ENCODE measurements around the gene MEPCE. TPM values are rescaled to one million over a fixed set of nuclear protein-coding genes. Genes with fewer than 3 reads are reported as not detected.

The MEPCE gene
- total RNA-seq, 2 experiments from 2014 or later, result 52.6 to 57.0 TPM

DNA sequence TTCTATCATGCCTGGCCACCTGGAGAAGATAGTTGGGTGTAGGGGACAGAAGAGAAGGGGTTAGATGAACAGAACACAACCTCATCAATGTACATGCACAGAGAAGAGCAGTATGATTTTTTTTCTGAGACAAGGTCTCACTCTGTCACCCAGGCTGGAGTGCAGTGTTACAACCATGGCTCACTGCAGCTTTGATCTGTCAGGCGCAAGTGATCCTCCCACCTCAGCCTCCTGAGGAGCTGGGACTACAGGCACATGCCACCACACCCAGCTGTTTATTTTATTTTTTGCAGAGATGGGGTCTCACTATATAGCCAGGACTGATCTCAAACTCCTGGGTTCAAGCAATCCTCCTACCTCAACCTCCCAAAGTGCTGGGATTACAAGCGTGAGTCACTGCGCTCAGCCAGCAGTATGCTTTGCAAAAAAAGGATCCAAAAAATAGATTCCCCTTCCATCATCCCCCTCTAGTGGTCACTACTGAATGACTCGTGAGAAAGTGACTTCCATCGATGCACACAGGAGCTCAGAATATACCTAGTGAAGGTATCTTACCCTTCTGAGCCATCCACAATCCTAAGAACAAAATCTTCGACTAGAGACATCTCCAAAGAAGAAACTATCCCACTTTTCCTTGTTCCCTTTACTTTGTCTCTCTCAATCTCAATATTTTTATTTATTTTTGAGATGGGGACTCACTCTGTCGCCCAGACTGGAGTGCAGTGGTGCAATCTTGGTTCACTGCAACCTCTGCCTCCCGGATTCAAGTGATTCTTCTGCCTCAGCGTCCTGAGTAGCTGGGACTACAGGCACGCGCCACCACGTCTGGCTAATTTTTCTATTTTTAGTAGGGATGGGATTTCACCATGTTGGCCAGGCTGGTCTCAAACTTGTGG lies 22.1 kb upstream of the MEPCE start:
- Histone ChIP-seq H3K27ac (ENCODE audit: low read depth in 1 of 2, low read length in 2 of 2) (no peak overlapping the region), H3K36me3 (ENCODE audit: insufficient read depth, low read length) (no peaks in the 10 kb centered on the region), H3K4me1 (ENCODE audit: insufficient read depth, low read length) (peaks cover 5% of the 10 kb centered on the region), H3K27me3 (ENCODE audit: control insufficient read depth in 1 of 2, insufficient read depth in 2 of 2, low read length in 2 of 2) (no peaks in the 10 kb centered on the region), H3K4me3 (ENCODE audit: low read length) (no peak overlapping the region), H3K9me3 (ENCODE audit: control insufficient read depth in 1 of 2, insufficient read depth in 1 of 2, low read length in 2 of 2) (no peaks in the 10 kb centered on the region)
- H3K27me3 Mint-ChIP-seq, result no peaks in the 10 kb centered on the region
- intact Hi-C loops (cut with DNase I, micrococcal nuclease), result loop anchor here (1.0 to 5.0 kb wide), 4 partner anchors 215 to 430 kb away; partner anchors contain the start of gene AZGP1 (in 1 of the 2)
- ChIA-PET CTCF (interaction anchor here (0.6 to 1.6 kb wide), 12 partner anchors 12 to 276 kb away, joined by 3 to 6 read pairs (median 4); partner anchors contain the start of gene ZCWPW1), POLR2A (interaction anchor here (0.7 to 1.6 kb wide), 8 partner anchors 21 to 307 kb away, joined by 3 to 9 read pairs (median 4); partner anchors contain the start of genes AP4M1, FBXO24, LAMTOR4 and LRCH4)
- peaks cover 7% of the 10 kb centered on the region for H3K36me3 Mint-ChIP-seq (ENCODE audit: low read depth)
- ATAC-seq (ENCODE audit: poor library complexity), result peak; percentile 93
- no peak overlapping the region for H3K4me3 Mint-ChIP-seq
- TF ChIP-seq, protein P1, sequence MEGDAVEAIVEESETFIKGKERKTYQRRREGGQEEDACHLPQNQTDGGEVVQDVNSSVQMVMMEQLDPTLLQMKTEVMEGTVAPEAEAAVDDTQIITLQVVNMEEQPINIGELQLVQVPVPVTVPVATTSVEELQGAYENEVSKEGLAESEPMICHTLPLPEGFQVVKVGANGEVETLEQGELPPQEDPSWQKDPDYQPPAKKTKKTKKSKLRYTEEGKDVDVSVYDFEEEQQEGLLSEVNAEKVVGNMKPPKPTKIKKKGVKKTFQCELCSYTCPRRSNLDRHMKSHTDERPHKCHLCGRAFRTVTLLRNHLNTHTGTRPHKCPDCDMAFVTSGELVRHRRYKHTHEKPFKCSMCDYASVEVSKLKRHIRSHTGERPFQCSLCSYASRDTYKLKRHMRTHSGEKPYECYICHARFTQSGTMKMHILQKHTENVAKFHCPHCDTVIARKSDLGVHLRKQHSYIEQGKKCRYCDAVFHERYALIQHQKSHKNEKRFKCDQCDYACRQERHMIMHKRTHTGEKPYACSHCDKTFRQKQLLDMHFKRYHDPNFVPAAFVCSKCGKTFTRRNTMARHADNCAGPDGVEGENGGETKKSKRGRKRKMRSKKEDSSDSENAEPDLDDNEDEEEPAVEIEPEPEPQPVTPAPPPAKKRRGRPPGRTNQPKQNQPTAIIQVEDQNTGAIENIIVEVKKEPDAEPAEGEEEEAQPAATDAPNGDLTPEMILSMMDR (IDR thresholded peaks at IDR 0.05), result peak; percentile 67
- no peaks in the 10 kb centered on the region for H3K9me3 Mint-ChIP-seq
- peaks cover 3% of the 10 kb centered on the region for H3K4me1 Mint-ChIP-seq (ENCODE audit: low read depth)
- peak in 9 of 14 experiments; percentile 11 to 81 (median 31) for DNase-seq
- no peak overlapping the region for H3K27ac Mint-ChIP-seq

- H3K4me1 Mint-ChIP-seq (ENCODE audit: low read depth), result peaks cover 3% of the 10 kb centered on the region
- ChIA-PET POLR2A (interaction anchor here (1.1 kb wide), 1 partner anchor 18 kb away, joined by 4 read pairs; the partner anchor contains the start of gene MEPCE), CTCF (no interaction called here)
- H3K4me3 Mint-ChIP-seq, result no peak overlapping the region
- H3K27ac ChIP-seq (ENCODE audit: low read depth in 1 of 2, low read length in 2 of 2), result no peak overlapping the region
- TF ChIP-seq, protein P1 (IDR thresholded peaks at IDR 0.05), result no peak
- intact Hi-C loops (cut with DNase I, micrococcal nuclease), result no loop called here
- no peaks in the 10 kb centered on the region for H3K36me3 Mint-ChIP-seq (ENCODE audit: low read depth)
- no peaks in the 10 kb centered on the region for H3K9me3 Mint-ChIP-seq
- no peaks in the 10 kb centered on the region for H3K27me3 Mint-ChIP-seq
- ATAC-seq (ENCODE audit: poor library complexity), result no peak
- no peak for DNase-seq
- no peak overlapping the region for H3K4me3 ChIP-seq (ENCODE audit: low read length)
- no peaks in the 10 kb centered on the region for H3K36me3 ChIP-seq (ENCODE audit: insufficient read depth, low read length)
- H3K4me1 ChIP-seq (ENCODE audit: insufficient read depth, low read length), result peaks cover 5% of the 10 kb centered on the region
- no peak overlapping the region for H3K27ac Mint-ChIP-seq
- H3K27me3 ChIP-seq (ENCODE audit: control insufficient read depth in 1 of 2, insufficient read depth in 2 of 2, low read length in 2 of 2), result no peaks in the 10 kb centered on the region
- no peaks in the 10 kb centered on the region for H3K9me3 ChIP-seq (ENCODE audit: control insufficient read depth in 1 of 2, insufficient read depth in 1 of 2, low read length in 2 of 2)
Measured at GRCh38 chr7:100411101-100411500, 18.5 kb upstream of the MEPCE start.

- no peaks in the 10 kb centered on the region for H3K9me3 Mint-ChIP-seq
- Histone ChIP-seq H3K4me3 (ENCODE audit: low read length) (no peak overlapping the region), H3K27me3 (ENCODE audit: control insufficient read depth in 1 of 2, insufficient read depth in 2 of 2, low read length in 2 of 2) (no peaks in the 10 kb centered on the region), H3K27ac (ENCODE audit: low read depth in 1 of 2, low read length in 2 of 2) (no peak overlapping the region), H3K4me1 (ENCODE audit: insufficient read depth, low read length) (no peaks in the 10 kb centered on the region), H3K9me3 (ENCODE audit: control insufficient read depth in 1 of 2, insufficient read depth in 1 of 2, low read length in 2 of 2) (no peaks in the 10 kb centered on the region), H3K36me3 (ENCODE audit: insufficient read depth, low read length) (no peaks in the 10 kb centered on the region)
- H3K27me3 Mint-ChIP-seq, result no peaks in the 10 kb centered on the region
- CTCF ChIA-PET, result no interaction called here
- no peaks in the 10 kb centered on the region for H3K36me3 Mint-ChIP-seq (ENCODE audit: low read depth)
- no peak overlapping the region for H3K4me3 Mint-ChIP-seq
- ATAC-seq (ENCODE audit: poor library complexity), result no peak
- TF ChIP-seq, protein P1 (IDR thresholded peaks at IDR 0.05), result no peak
- intact Hi-C loops (cut with DNase I, micrococcal nuclease), result no loop called here
- H3K4me1 Mint-ChIP-seq (ENCODE audit: low read depth), result no peaks in the 10 kb centered on the region
- no peak overlapping the region for H3K27ac Mint-ChIP-seq
- DNase-seq, result no peak
- POLR2A ChIA-PET, result no interaction called here
Measured at GRCh38 chr7:100413346-100413745, 16.3 kb upstream of the MEPCE start.
